HUES48 (cell line): ENCODE results near the gene TWIST2.

ENCODE experiments used
- H3K27ac ChIP-seq: one replicate; pipeline ENCODE4 v1.7.0; 2013; ENCODE audit warnings: low read depth, low read length, inconsistent platforms
- H3K27me3 ChIP-seq: 2 replicates; pipeline ENCODE4 v1.6.1; 2013; ENCODE audit warnings: mild to moderate bottlenecking, low read length; ENCODE audit not compliant: control insufficient read depth, insufficient read depth
- H3K36me3 ChIP-seq: 2 replicates; pipeline ENCODE4 v1.6.1; 2013; ENCODE audit warnings: low read length; ENCODE audit not compliant: control insufficient read depth, insufficient read depth
- H3K4me1 ChIP-seq: 2 replicates; pipeline ENCODE4 v1.6.1; 2013; ENCODE audit warnings: mild to moderate bottlenecking, low read length; ENCODE audit not compliant: control insufficient read depth, insufficient read depth
- H3K4me3 ChIP-seq: 2 replicates; pipeline ENCODE4 v1.5.1; 2013; ENCODE audit warnings: mild to moderate bottlenecking, low read depth, low read length
- H3K9ac ChIP-seq: 2 replicates; pipeline ENCODE4 v1.6.1; 2013; ENCODE audit warnings: mild to moderate bottlenecking, low read depth, low read length, moderate library complexity
- H3K9me3 ChIP-seq: 2 replicates; pipeline ENCODE4 v1.6.1; 2013; ENCODE audit warnings: low read length; ENCODE audit not compliant: control insufficient read depth, insufficient read depth

The TWIST2 gene

DNA sequence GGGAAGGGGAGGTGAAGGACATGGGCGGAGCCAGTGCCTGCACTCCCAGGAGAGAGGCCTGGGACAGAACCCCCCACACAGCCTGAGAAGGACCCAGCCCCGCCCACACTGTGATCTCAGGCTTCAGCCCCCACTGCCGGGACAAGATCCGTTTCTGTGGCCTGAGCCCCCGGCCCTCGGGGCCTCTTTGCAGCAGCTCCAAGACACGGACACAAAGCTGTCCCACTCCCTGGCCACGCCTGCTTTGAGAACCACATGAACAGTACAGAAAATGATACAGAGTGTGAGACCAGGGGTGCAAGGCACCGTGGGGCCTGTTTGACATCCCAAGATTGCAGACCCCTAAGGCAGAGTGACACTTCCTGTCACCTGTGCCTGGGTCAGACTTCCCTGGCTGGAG lies 74.5 kb downstream of the TWIST2 start:
- H3K27ac ChIP-seq: no peak overlapping the region
- H3K4me3 ChIP-seq: no peak overlapping the region
- H3K9ac ChIP-seq: no peak overlapping the region
- no peaks in the 10 kb centered on the region for H3K9me3 ChIP-seq
- no peaks in the 10 kb centered on the region for H3K36me3 ChIP-seq
- no peaks in the 10 kb centered on the region for H3K27me3 ChIP-seq
- H3K4me1 ChIP-seq: no peaks in the 10 kb centered on the region

DNA sequence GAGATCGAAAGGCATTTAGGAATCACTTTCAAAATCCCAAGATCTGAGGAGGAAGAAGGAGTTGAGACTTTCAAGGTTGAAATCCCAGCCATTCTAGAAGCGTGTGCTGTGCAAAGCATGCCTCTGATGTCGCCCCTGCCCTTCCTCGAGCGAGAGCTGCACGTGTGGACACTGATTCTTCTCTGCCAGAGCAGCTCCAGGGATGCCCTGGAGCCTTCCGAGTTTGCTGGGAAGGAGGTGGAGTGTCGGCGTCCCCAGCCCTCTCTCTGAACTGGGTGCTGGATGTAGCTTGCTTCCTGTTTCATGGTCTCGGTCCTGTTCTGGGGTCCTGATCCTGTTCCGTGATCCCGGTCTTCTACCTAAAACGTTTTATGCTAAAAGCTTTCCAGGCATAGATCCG lies 76.1 kb downstream of the TWIST2 start:
- H3K4me3 ChIP-seq: no peak overlapping the region
- H3K27me3 ChIP-seq: no peaks in the 10 kb centered on the region
- H3K9ac ChIP-seq: no peak overlapping the region
- no peak overlapping the region for H3K27ac ChIP-seq
- H3K4me1 ChIP-seq: no peaks in the 10 kb centered on the region
- no peaks in the 10 kb centered on the region for H3K9me3 ChIP-seq
- H3K36me3 ChIP-seq: no peaks in the 10 kb centered on the region

DNA sequence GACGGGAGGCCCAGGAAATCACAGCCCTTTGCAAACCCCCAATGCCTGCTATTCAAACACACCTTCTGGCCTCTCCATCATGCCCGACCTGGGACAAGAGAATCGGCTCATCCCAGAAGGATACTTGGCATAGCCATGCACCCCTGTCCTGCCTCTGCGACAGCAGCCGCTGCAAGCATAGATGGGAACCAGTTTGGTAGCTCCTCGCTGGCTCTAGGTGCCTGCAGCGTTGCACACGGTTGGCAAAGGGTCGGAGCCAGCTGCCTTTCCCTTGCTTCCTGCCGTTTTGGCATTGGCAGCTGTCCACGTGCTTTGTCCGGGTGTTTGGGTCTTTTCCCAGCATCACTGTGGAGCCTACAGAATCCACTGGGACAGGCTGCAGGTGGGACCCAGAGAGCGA lies 76.9 kb downstream of the TWIST2 start:
- Histone ChIP-seq H3K9ac (no peak overlapping the region), H3K4me1 (no peaks in the 10 kb centered on the region), H3K27ac (no peak overlapping the region)

DNA sequence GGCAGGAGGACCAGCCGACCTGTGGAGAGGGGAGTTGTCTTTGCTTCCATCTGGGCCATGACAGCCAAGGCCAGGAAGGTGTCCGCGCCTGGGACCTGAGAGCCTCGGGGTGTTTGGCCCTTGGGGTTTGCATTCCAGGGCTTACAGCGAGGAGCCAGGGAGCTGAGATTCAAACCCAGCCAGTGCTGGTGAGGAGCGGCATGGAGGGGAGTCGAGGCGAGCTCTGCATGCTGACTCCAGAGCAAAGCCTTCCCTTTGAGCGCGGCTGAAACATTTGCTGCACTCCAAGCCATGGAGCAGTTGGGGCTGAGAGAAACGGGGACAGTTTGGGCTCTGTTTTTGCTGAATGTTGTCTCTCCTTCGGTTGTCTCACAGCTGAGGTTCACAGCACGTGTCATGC lies 77.4 kb downstream of the TWIST2 start:
- H3K4me3 ChIP-seq: no peak overlapping the region
- H3K27ac ChIP-seq: no peak overlapping the region
- H3K4me1 ChIP-seq: no peaks in the 10 kb centered on the region
- H3K27me3 ChIP-seq: no peaks in the 10 kb centered on the region
- H3K36me3 ChIP-seq: no peaks in the 10 kb centered on the region
- H3K9ac ChIP-seq: no peak overlapping the region
- H3K9me3 ChIP-seq: no peaks in the 10 kb centered on the region

More for the DNA sequence above, 76.9 kb downstream of the TWIST2 start:
- no peaks in the 10 kb centered on the region for H3K9me3 ChIP-seq
- H3K27me3 ChIP-seq: no peaks in the 10 kb centered on the region
- no peaks in the 10 kb centered on the region for H3K36me3 ChIP-seq
- H3K4me3 ChIP-seq: no peak overlapping the region

DNA sequence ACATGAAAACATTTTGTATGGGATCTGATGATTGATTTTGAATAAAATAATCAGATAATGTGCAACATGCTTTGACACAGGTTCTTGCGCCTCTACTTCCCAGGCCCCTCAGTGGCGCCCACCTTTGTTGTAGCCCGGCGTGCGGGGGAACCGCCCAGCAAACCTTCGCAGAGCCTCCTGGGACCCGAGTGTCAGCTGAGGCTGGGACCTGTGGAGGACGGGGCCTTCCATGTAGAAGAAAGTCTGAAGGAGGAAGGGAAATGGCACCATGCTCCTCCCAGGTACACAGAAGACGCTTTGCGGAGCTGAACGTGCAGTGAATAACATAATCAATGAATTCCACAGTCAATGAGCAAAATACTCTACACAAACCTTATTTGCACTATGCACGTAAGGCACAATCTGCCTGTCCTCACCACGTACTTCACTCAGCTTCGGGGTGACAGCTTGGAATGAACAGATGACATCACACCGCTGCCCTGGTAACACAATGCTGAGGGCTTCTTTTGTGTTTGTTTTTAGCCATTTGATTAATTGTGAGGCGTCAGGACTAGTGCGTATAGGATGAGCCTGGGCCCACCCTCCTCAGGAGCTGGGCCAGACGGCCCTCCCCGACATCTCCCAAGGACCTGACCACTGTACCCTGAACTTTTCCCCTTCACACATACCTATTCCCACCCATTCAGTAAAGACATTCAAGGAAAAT lies 78.1 kb downstream of the TWIST2 start:
- Histone ChIP-seq H3K9me3 (no peaks in the 10 kb centered on the region), H3K27me3 (no peaks in the 10 kb centered on the region), H3K9ac (no peak overlapping the region), H3K27ac (no peak overlapping the region), H3K4me3 (no peak overlapping the region), H3K36me3 (no peaks in the 10 kb centered on the region), H3K4me1 (no peaks in the 10 kb centered on the region)

DNA sequence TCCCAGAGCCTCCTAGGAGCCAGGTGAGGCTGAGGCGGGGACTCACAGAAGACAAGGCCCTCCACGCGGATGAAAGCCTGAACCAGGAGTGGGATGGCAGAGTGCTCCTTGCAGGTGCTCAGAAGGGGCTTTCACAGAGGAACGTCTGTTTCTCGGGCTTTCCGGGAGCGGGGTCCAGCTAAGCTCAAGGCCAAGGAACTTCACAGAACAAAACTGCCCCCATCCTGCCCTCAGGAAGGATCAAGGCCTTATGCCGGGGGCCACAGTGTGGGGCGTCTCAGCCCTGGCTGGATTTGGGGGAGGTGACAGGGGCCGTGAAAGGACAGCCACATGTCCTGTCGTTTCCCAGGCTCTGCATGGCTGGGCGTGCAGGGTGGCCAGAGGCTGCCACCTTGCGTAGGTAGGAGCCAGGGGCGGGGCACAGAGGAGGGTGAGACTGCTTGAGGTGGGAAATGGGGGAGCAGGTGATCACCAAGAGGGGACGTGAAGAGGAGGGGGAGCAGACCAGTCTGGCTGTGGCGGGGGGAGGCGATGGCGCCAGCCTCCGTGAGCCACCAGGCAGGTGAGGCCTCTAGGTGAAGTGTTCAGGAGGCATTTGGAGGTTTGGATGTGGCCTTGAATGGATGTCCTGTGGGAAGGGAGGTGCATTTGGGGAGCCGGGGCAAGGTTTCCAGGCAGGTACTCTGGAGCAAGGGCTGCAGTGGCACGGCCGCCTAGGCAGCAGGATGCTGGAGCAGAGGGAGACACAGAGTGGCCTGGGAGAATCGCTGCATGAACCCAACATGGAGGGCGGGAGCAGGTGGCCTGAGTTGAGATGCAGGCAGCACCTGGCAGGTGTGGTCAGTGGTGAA lies 79.1 kb downstream of the TWIST2 start:
- H3K4me1 ChIP-seq: no peaks in the 10 kb centered on the region
- H3K9me3 ChIP-seq: no peaks in the 10 kb centered on the region
- H3K4me3 ChIP-seq: no peak overlapping the region
- H3K36me3 ChIP-seq: no peaks in the 10 kb centered on the region
- H3K27ac ChIP-seq: no peak overlapping the region
- no peak overlapping the region for H3K9ac ChIP-seq
- no peaks in the 10 kb centered on the region for H3K27me3 ChIP-seq

DNA sequence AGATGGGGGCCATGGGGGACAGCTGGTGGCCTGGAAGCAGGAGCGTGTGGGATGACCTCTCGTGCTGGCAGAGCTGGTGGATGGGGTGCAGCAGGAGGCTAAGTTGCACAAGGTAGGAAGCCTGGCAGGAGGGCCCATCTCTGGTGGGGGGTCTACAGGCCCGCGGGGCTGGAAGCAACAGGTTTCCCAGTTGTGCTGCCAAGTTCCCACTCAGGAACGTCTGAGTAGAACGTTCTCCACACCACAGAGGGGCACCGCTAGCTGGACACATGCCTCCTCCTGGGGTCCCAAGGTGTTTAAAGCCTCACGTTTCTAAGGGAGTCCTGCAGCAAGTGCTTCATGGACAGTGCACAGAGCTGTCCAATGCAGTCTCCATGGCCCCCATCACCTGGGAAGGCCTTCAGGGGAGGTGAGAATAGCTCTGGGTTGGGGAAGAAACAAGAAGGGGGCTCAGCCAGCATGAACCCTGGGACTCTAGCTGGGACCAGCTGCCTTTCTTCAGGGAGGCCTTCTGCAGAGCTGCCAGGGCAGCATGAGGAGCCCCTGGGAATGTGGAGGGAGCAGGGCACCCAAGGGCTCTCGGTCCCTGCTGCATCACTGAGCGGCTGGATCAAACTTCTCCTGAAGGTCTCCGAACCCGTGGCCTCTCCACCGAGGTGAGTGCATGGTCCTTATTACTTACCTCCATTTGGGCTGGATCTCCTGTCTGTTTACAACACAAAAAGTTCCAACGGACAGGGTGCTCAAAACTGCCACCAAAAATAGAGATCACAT lies 80.0 kb downstream of the TWIST2 start:
- Histone ChIP-seq H3K27ac (no peak overlapping the region), H3K27me3 (no peaks in the 10 kb centered on the region), H3K4me1 (no peaks in the 10 kb centered on the region), H3K36me3 (no peaks in the 10 kb centered on the region), H3K4me3 (no peak overlapping the region), H3K9me3 (no peaks in the 10 kb centered on the region), H3K9ac (no peak overlapping the region)

DNA sequence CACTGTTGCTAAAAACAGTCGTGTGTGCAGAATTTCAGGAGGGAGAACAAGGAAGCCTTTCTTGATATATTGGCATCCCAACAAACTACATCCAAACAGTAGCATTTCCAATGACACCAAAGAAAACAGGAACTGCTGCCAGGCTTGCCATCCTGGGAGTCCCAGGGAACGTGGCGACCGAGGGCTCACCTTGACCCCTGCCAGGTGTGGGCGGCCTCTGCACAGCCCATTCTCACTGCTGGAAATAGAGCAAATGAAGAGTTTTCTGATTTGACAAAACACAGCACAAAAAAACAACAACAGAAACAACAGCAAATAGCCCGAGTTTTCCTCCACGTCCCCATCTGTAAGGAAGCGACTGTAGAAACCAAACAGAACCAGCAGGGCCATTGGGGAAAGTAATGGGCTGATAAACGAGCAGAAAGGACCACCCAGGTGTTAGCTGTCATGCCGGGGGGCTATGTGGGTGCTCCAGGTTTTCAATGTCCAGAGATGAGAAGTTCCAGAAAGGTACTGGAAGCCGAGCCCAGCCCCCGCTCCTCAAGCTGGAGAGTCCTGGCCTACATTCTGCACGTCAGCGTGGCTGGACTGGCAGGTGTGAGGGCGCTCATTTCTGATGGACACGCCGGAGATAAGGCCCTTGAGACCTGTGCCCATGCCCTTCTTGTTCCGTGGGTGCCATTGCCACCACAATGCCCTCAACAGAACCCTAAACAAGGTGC lies 80.8 kb downstream of the TWIST2 start:
- H3K9ac ChIP-seq: no peak overlapping the region
- no peaks in the 10 kb centered on the region for H3K9me3 ChIP-seq
- no peak overlapping the region for H3K27ac ChIP-seq
- no peaks in the 10 kb centered on the region for H3K4me1 ChIP-seq
- H3K27me3 ChIP-seq: no peaks in the 10 kb centered on the region
- no peaks in the 10 kb centered on the region for H3K36me3 ChIP-seq
- no peak overlapping the region for H3K4me3 ChIP-seq

DNA sequence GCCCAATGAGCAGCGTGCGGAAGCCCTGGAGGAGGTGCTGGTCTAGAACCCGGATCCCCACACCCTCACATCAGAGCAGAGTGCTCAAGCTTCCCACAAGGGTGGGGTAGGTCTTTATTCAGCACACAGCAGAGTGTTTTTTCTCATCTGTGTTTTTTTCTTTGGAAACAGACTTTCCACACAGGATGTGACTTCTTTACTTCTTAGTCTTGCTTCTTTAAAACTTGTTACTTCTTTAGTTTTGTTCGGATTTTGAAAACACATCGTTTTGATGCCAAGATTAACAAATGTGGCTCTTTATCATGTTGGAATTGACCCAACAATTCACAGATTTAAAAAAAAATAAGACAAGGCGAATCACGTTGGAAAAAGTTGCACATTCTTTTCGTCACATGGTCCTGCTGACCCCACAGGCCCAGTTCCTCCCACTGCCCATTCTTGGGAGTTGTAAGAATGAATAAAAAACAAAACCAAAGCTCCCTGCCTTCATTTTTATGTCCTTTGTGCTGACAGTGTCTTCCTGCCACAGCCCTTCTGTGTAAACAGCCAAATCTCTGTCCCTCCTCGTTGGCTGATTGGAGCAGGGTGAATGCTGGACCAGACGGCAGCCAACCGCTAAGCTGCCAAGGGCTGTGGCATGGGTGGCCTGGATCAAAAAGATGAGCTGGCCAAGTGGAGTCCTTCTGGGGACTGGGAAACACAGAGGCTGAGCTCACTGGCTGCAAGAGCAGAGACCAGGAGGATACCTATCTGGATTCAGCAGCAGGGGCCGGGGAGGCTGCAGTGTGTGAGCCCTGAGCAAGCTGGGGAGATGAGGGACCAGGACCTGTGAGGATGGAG lies 81.6 kb downstream of the TWIST2 start:
- Histone ChIP-seq H3K4me3 (no peak overlapping the region), H3K27ac (no peak overlapping the region), H3K36me3 (no peaks in the 10 kb centered on the region), H3K9ac (no peak overlapping the region), H3K9me3 (no peaks in the 10 kb centered on the region), H3K4me1 (no peaks in the 10 kb centered on the region), H3K27me3 (no peaks in the 10 kb centered on the region)

DNA sequence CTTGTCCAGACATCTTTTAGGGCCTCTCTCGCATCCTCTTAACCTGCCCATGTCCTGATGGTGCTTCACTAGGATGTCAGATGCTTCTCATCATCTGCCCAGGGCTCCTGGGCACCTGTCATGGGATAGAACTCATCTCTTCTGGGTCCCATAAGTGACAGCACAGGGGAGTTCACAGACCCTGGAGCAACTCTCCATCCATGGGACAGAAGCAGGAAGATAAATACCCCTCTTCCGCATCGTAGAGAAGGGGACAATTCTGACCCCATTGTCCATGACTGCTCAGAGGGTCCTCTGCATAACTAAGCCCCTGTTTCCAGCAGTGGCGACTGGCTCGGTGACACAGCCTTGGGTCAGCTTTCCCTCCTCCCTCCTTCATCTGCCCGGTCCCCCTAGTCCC lies 82.3 kb downstream of the TWIST2 start:
- H3K9me3 ChIP-seq: no peaks in the 10 kb centered on the region
- H3K27me3 ChIP-seq: no peaks in the 10 kb centered on the region
- no peak overlapping the region for H3K4me3 ChIP-seq
- H3K27ac ChIP-seq: no peak overlapping the region
- H3K4me1 ChIP-seq: no peaks in the 10 kb centered on the region
- H3K9ac ChIP-seq: no peak overlapping the region
- no peaks in the 10 kb centered on the region for H3K36me3 ChIP-seq
